Trophoblast cell (in vitro differentiated cells and primary cell): ENCODE data around the gene GALK2.

ENCODE experiments used
- DNase-seq, 2 donors: peaks; one replicate each; pipeline ENCODE4 v3.0.0-alpha.2; 2016
- H2AFZ ChIP-seq: 2 replicates; pipeline ENCODE4 v1.6.1; 2013; ENCODE audit warnings: low read length, moderate library complexity, mild to moderate bottlenecking; ENCODE audit not compliant: insufficient read depth, poor library complexity
- H2AK5ac ChIP-seq: 2 replicates; pipeline ENCODE4 v1.6.1; 2013; ENCODE audit warnings: mild to moderate bottlenecking, low read length
- H2BK120ac ChIP-seq: 2 replicates; pipeline ENCODE4 v1.6.1; 2013; ENCODE audit warnings: low read length, mild to moderate bottlenecking, moderate library complexity; ENCODE audit not compliant: insufficient read depth, poor library complexity
- H2BK12ac ChIP-seq: 2 replicates; pipeline ENCODE4 v1.6.1; 2013; ENCODE audit warnings: mild to moderate bottlenecking, low read length, moderate library complexity
- H2BK5ac ChIP-seq: 2 replicates; pipeline ENCODE4 v1.6.1; 2013; ENCODE audit warnings: low read length, low read depth, moderate library complexity, mild to moderate bottlenecking; ENCODE audit not compliant: poor library complexity
- H3K14ac ChIP-seq: 2 replicates; pipeline ENCODE4 v1.6.1; 2013; ENCODE audit warnings: mild to moderate bottlenecking, low read length
- H3K18ac ChIP-seq: 2 replicates; pipeline ENCODE4 v1.6.1; 2013; ENCODE audit warnings: mild to moderate bottlenecking, low read length
- H3K23ac ChIP-seq: 2 replicates; pipeline ENCODE4 v1.6.1; 2013; ENCODE audit warnings: low read length
- H3K27ac ChIP-seq: 2 replicates; pipeline ENCODE4 v1.5.1; 2013; ENCODE audit warnings: low read depth, mild to moderate bottlenecking, inconsistent platforms, low read length, moderate library complexity
- H3K27me3 ChIP-seq: 2 replicates; pipeline ENCODE4 v1.6.1; 2013; ENCODE audit warnings: inconsistent platforms, mild to moderate bottlenecking, low read length, moderate library complexity; ENCODE audit not compliant: insufficient read depth
- H3K36me3 ChIP-seq, 2 experiments: 1 replicate in 1 of 2; 2 replicates in 1 of 2; pipeline ENCODE4 v1.6.1; 2013; ENCODE audit warnings: low read length in 2 of 2, mild to moderate bottlenecking in 2 of 2, moderate library complexity in 1 of 2; ENCODE audit not compliant: insufficient read depth in 2 of 2, control insufficient read depth in 1 of 2
- H3K4ac ChIP-seq: 2 replicates; pipeline ENCODE4 v1.6.1; 2013; ENCODE audit warnings: low read depth, mild to moderate bottlenecking, low read length, moderate library complexity
- H3K4me1 ChIP-seq, 2 experiments: 1 replicate in 1 of 2; 2 replicates in 1 of 2; pipeline ENCODE4 v1.6.1; 2013; ENCODE audit warnings: low read length in 2 of 2, mild to moderate bottlenecking in 2 of 2, moderate library complexity in 1 of 2; ENCODE audit not compliant: insufficient read depth in 2 of 2, control insufficient read depth in 1 of 2
- H3K4me2 ChIP-seq: 2 replicates; pipeline ENCODE4 v1.6.1; 2013; ENCODE audit warnings: inconsistent platforms, mild to moderate bottlenecking, low read length, moderate library complexity
- H3K4me3 ChIP-seq: 2 replicates; pipeline ENCODE4 v1.5.1; 2013; ENCODE audit warnings: mild to moderate bottlenecking, low read depth, low read length, inconsistent platforms
- H3K79me1 ChIP-seq: one replicate; pipeline ENCODE4 v1.6.1; 2013; ENCODE audit warnings: low read length
- H3K79me2 ChIP-seq: 2 replicates; pipeline ENCODE4 v1.6.1; 2013; ENCODE audit warnings: low read length, mild to moderate bottlenecking; ENCODE audit not compliant: control insufficient read depth, insufficient read depth, poor library complexity
- H3K9ac ChIP-seq: 2 replicates; pipeline ENCODE4 v1.6.1; 2013; ENCODE audit warnings: mild to moderate bottlenecking, low read length
- H3K9me3 ChIP-seq: 2 replicates; pipeline ENCODE4 v1.6.1; 2013; ENCODE audit warnings: low read depth, mild to moderate bottlenecking, control low read depth, inconsistent platforms, low read length; ENCODE audit not compliant: insufficient read depth
- H4K12ac ChIP-seq: 2 replicates; pipeline ENCODE4 v1.6.1; 2013; ENCODE audit warnings: low read depth, mild to moderate bottlenecking, low read length, moderate library complexity
- H4K8ac ChIP-seq: 2 replicates; pipeline ENCODE4 v1.6.1; 2013; ENCODE audit warnings: low read depth, mild to moderate bottlenecking, low read length, moderate library complexity
- H4K91ac ChIP-seq: one replicate; pipeline ENCODE4 v1.6.1; 2013; ENCODE audit warnings: low read depth, mild to moderate bottlenecking, low read length, moderate library complexity
- WGBS: extraction: QIAGEN DNeasy Blood & Tissue Kit; methylation state at CpG from one replicate; pipeline ENCODE4 v1.1.7; 2013; ENCODE audit warnings: missing lambda C conversion rate; ENCODE audit not compliant: insufficient read length, insufficient coverage; ENCODE audit errors: extremely low coverage; 5-methylcytosine and 5-hydroxymethylcytosine counted together

GALK2 gene

GRCh38 chr15:49189631-49190030, 19.6 kb downstream of the GALK2 start:
- Histone ChIP-seq H4K8ac (no peak overlapping the region), H3K14ac (no peak overlapping the region), H3K4me3 (no peak overlapping the region), H2AFZ (no peak overlapping the region), H2BK120ac (no peak overlapping the region), H3K9me3 (no peaks in the 10 kb centered on the region), H4K91ac (no peak overlapping the region), H3K4me1 (no peaks in the 10 kb centered on the region), H3K27me3 (no peaks in the 10 kb centered on the region), H3K23ac (no peak overlapping the region), H2BK12ac (no peak overlapping the region), H3K4me2 (no peak overlapping the region), H3K4ac (no peak overlapping the region), H3K79me2 (no peaks in the 10 kb centered on the region), H4K12ac (no peak overlapping the region), H3K36me3 (no peaks in the 10 kb centered on the region), H3K27ac (no peak overlapping the region), H3K79me1 (no peaks in the 10 kb centered on the region), H2AK5ac (no peak overlapping the region), H2BK5ac (no peak overlapping the region), H3K9ac (no peak overlapping the region), H3K18ac (no peak overlapping the region)
- WGBS, result no CpG with 5 or more reads among the region's 2 CpGs
- DNase-seq, result no peak

- DNase-seq, result peak in 1 of 2 donors; percentile 8
- Histone ChIP-seq H4K91ac (no peak overlapping the region), H2BK120ac (no peak overlapping the region), H4K12ac (no peak overlapping the region), H2BK12ac (no peak overlapping the region), H2AFZ (no peak overlapping the region), H3K4ac (no peak overlapping the region), H4K8ac (no peak overlapping the region), H3K23ac (no peak overlapping the region), H3K4me1 (no peaks in the 10 kb centered on the region), H3K36me3 (no peaks in the 10 kb centered on the region), H2AK5ac (no peak overlapping the region), H3K79me1 (no peaks in the 10 kb centered on the region), H3K18ac (no peak overlapping the region), H3K27ac (no peak overlapping the region), H3K4me2 (no peak overlapping the region), H3K9me3 (no peaks in the 10 kb centered on the region), H3K9ac (no peak overlapping the region), H3K27me3 (no peaks in the 10 kb centered on the region), H3K4me3 (no peak overlapping the region), H3K14ac (no peak overlapping the region), H3K79me2 (no peaks in the 10 kb centered on the region), H2BK5ac (no peak overlapping the region)
- no CpG with 5 or more reads among the region's 2 CpGs for WGBS
These were observed 20.5 kb downstream of the GALK2 start for GRCh38 chr15:49190586-49190985.

- no peak overlapping the region for H2BK5ac ChIP-seq
- H3K27ac ChIP-seq, result no peak overlapping the region
- H3K79me2 ChIP-seq, result no peaks in the 10 kb centered on the region
- H4K8ac ChIP-seq, result no peak overlapping the region
- H4K91ac ChIP-seq, result no peak overlapping the region
- H3K9ac ChIP-seq, result no peak overlapping the region
- no peaks in the 10 kb centered on the region for H3K27me3 ChIP-seq
- no peaks in the 10 kb centered on the region for H3K9me3 ChIP-seq
- H3K23ac ChIP-seq, result no peak overlapping the region
- H3K4ac ChIP-seq, result no peak overlapping the region
- no peaks in the 10 kb centered on the region for H3K4me1 ChIP-seq
- H3K36me3 ChIP-seq, result no peaks in the 10 kb centered on the region
- H2BK120ac ChIP-seq, result no peak overlapping the region
- no peak for DNase-seq
- H3K4me3 ChIP-seq, result no peak overlapping the region
- H3K18ac ChIP-seq, result no peak overlapping the region
- no peak overlapping the region for H3K4me2 ChIP-seq
- no CpG with 5 or more reads among the region's 2 CpGs for WGBS
- no peaks in the 10 kb centered on the region for H3K79me1 ChIP-seq
- H2BK12ac ChIP-seq, result no peak overlapping the region
- H4K12ac ChIP-seq, result no peak overlapping the region
- no peak overlapping the region for H3K14ac ChIP-seq
- no peak overlapping the region for H2AK5ac ChIP-seq
- no peak overlapping the region for H2AFZ ChIP-seq
These were observed 21.8 kb downstream of the GALK2 start for GRCh38 chr15:49191892-49192291.

DNA sequence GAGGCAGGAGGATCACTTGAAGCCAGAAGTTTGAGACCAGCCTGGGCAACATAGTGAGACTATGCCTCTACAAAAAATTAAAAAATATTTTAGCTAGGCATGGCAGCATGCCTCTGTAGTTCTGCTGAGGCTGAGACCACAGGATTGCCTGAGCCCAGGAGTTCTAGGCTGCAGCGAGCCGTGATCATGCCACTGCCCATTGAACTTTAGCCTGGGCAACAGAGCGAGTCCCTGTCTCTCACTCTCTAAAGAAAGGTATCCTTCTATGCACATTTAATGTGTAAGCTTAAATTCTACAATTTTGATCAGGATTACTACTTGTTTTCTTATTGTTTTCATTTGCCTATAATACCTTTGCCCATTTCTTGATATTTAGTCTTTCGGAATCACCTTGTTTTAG, 26.8 kb downstream of the GALK2 start:
- Histone ChIP-seq H3K27me3 (no peaks in the 10 kb centered on the region), H2AFZ (no peak overlapping the region), H3K4me1 (no peaks in the 10 kb centered on the region), H3K23ac (no peak overlapping the region), H3K9ac (no peak overlapping the region), H4K91ac (no peak overlapping the region), H2BK120ac (no peak overlapping the region), H2BK5ac (no peak overlapping the region), H3K27ac (no peak overlapping the region), H3K9me3 (no peaks in the 10 kb centered on the region), H2BK12ac (no peak overlapping the region), H3K36me3 (no peaks in the 10 kb centered on the region), H3K14ac (no peak overlapping the region), H3K79me1 (no peaks in the 10 kb centered on the region), H4K8ac (no peak overlapping the region), H3K4me2 (no peak overlapping the region), H3K4ac (no peak overlapping the region), H4K12ac (no peak overlapping the region), H3K18ac (no peak overlapping the region), H3K4me3 (no peak overlapping the region), H3K79me2 (no peaks in the 10 kb centered on the region), H2AK5ac (no peak overlapping the region)
- no CpG with 5 or more reads among the region's 4 CpGs for WGBS
- DNase-seq, result no peak
